PC-9 (cell line): ENCODE results near the gene NAA38. TPM values are rescaled to one million over a fixed set of nuclear protein-coding genes. Genes with fewer than 3 reads are reported as not detected.

Source experiments
- BruUV-seq: library from RNA; stranded (reverse); fragments of 400-500 nt; replicated peaks from 2 replicates; lab custom pipeline; 2021; lab: Mats Ljungman, UMichigan
- CTCF ChIA-PET: fragments of 300-600 bp; sonication (Branson Sonifier 250); formaldehyde crosslinking; loops from one replicate; lab custom pipeline; 2022; ENCODE audit warnings: antibody characterized with exemption; lab: Charles Lee
- POLR2A ChIA-PET: fragments of 300-600 bp; sonication (Branson Sonifier 250); formaldehyde crosslinking; loops from one replicate; lab custom pipeline; 2022; ENCODE audit warnings: antibody characterized with exemption; ENCODE audit not compliant: unreplicated experiment; lab: Charles Lee
- DNase-seq, 2 experiments: peaks; one replicate each; pipeline versions ENCODE4 v3.0.0 to v3.0.0-alpha.2; 2015 to 2022; ENCODE audit warnings: mixed read lengths in 1 of 2
- H2AFZ ChIP-seq: fragments of 200-600 bp; sonication (generic); 2 replicates; pipeline ENCODE4 v1.8.1; 2017; ENCODE audit warnings: antibody characterized with exemption
- H3F3A ChIP-seq: fragments of 200-600 bp; sonication (generic); 2 replicates; pipeline ENCODE4 v1.8.1; 2017; ENCODE audit warnings: antibody characterized with exemption, mild to moderate bottlenecking, low read depth; ENCODE audit not compliant: insufficient read depth
- H3K27ac ChIP-seq: fragments of 200-600 bp; sonication (generic); 2 replicates; pipeline ENCODE4 v1.6.1; 2016; ENCODE audit warnings: mixed run types
- H3K27me3 ChIP-seq: fragments of 200-600 bp; sonication (generic); 2 replicates; pipeline ENCODE4 v1.6.1; 2016; ENCODE audit warnings: low read depth, mixed run types; ENCODE audit not compliant: insufficient read depth
- H3K36me3 ChIP-seq: fragments of 200-600 bp; sonication (generic); 2 replicates; pipeline ENCODE4 v1.6.1; 2016; ENCODE audit warnings: low read depth, mixed run types
- H3K4me1 ChIP-seq: fragments of 200-600 bp; sonication (generic); replicated peaks from 2 replicates; pipeline ENCODE4 v1.6.1; 2016; ENCODE audit warnings: mixed run types; ENCODE audit not compliant: insufficient read depth
- H3K4me2 ChIP-seq: fragments of 200-600 bp; sonication (generic); 2 replicates; pipeline ENCODE4 v1.6.1; 2017; ENCODE audit warnings: mixed run types
- H3K4me3 ChIP-seq: fragments of 200-600 bp; sonication (generic); 2 replicates; pipeline ENCODE4 v1.6.1; 2016; ENCODE audit warnings: mixed run types
- H3K79me2 ChIP-seq: fragments of 200-600 bp; sonication (generic); 2 replicates; pipeline ENCODE4 v1.6.1; 2017; ENCODE audit warnings: low read depth, mixed run types
- H3K9me2 ChIP-seq: fragments of 200-600 bp; sonication (generic); 2 replicates; pipeline ENCODE4 v1.8.1; 2017; ENCODE audit warnings: mild to moderate bottlenecking; ENCODE audit not compliant: insufficient read depth
- H3K9me3 ChIP-seq: fragments of 200-600 bp; sonication (generic); 2 replicates; pipeline ENCODE4 v1.8.1; 2016; ENCODE audit warnings: low read depth; ENCODE audit not compliant: insufficient read depth
- H4K20me1 ChIP-seq: fragments of 200-600 bp; sonication (generic); 2 replicates; pipeline ENCODE4 v1.8.1; 2017; ENCODE audit not compliant: insufficient read depth
- EZH2 ChIP-seq: fragments of 200-600 bp; sonication (generic); IDR thresholded peaks from 2 replicates; pipeline ENCODE4 v1.8.0; 2017; ENCODE audit warnings: antibody characterized with exemption, low read depth
- intact Hi-C: fragments of 100-400 bp; cut with micrococcal nuclease; formaldehyde crosslinking; loops from one replicate; pipeline ENCODE4 v1.10.0; 2022; ENCODE audit not compliant: unreplicated experiment
- total RNA-seq: library from RNA; stranded (reverse); gene quantifications from 2 replicates; pipeline ENCODE4 v1.2.3, GENCODE V29; 2021
- TF ChIP-seq, protein P1 (sequence below): fragments of 200-600 bp; sonication (generic); conservative IDR thresholded peaks from 2 replicates; pipeline ENCODE4 v1.6.1; 2017; ENCODE audit warnings: mixed run types, antibody characterized with exemption, mild to moderate bottlenecking, moderate library complexity

Gene NAA38
- total RNA-seq, 1 experiment from 2014 or later = 159 TPM

DNA sequence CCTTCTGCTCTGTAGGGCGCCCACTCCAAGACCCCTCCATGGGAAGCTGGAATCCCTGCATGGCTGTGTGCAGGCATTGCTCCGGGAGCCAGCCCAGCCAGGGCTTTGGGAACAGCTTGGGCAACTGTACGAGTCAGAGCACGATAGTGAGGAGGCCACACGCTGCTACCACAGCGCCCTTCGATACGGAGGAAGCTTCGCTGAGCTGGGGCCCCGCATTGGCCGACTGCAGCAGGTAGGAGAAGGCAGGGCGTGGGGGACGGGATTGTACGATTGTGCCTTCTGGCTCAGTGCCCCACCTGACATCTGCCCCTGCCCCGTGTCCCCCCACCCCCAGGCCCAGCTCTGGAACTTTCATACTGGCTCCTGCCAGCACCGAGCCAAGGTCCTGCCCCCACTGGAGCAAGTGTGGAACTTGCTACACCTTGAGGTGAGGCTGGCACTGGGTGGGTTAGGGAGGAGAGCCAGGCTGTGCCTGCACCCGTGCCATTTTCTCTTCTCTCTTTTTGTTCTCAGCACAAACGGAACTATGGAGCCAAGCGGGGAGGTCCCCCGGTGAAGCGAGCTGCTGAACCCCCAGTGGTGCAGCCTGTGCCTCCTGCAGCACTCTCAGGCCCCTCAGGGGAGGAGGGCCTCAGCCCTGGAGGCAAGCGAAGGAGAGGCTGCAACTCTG lies 11.2 kb downstream of the NAA38 start:
- H3K27me3 ChIP-seq = no peaks in the 10 kb centered on the region
- H4K20me1 ChIP-seq = peaks cover 10% of the 10 kb centered on the region
- peaks cover 23% of the 10 kb centered on the region for H3K79me2 ChIP-seq
- BruUV-seq = no TSS peak
- no peak overlapping the region for H3K4me3 ChIP-seq
- no peaks in the 10 kb centered on the region for H3K36me3 ChIP-seq
- no peak for DNase-seq
- no peaks in the 10 kb centered on the region for H3K9me3 ChIP-seq
- intact Hi-C loops = no loop called here
- H3K9me2 ChIP-seq = no peaks in the 10 kb centered on the region
- H2AFZ ChIP-seq = no peak overlapping the region
- H3K4me2 ChIP-seq = no peak overlapping the region
- ChIA-PET CTCF (no interaction called here), POLR2A (no interaction called here)
- TF ChIP-seq EZH2 = no peak
- TF ChIP-seq, protein P1, sequence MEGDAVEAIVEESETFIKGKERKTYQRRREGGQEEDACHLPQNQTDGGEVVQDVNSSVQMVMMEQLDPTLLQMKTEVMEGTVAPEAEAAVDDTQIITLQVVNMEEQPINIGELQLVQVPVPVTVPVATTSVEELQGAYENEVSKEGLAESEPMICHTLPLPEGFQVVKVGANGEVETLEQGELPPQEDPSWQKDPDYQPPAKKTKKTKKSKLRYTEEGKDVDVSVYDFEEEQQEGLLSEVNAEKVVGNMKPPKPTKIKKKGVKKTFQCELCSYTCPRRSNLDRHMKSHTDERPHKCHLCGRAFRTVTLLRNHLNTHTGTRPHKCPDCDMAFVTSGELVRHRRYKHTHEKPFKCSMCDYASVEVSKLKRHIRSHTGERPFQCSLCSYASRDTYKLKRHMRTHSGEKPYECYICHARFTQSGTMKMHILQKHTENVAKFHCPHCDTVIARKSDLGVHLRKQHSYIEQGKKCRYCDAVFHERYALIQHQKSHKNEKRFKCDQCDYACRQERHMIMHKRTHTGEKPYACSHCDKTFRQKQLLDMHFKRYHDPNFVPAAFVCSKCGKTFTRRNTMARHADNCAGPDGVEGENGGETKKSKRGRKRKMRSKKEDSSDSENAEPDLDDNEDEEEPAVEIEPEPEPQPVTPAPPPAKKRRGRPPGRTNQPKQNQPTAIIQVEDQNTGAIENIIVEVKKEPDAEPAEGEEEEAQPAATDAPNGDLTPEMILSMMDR = no peak
- peaks cover 22% of the 10 kb centered on the region; the same call in 1 of the 2 replicates for H3F3A ChIP-seq
- no peak overlapping the region for H3K27ac ChIP-seq
- H3K4me1 ChIP-seq = peaks cover 8% of the 10 kb centered on the region

DNA sequence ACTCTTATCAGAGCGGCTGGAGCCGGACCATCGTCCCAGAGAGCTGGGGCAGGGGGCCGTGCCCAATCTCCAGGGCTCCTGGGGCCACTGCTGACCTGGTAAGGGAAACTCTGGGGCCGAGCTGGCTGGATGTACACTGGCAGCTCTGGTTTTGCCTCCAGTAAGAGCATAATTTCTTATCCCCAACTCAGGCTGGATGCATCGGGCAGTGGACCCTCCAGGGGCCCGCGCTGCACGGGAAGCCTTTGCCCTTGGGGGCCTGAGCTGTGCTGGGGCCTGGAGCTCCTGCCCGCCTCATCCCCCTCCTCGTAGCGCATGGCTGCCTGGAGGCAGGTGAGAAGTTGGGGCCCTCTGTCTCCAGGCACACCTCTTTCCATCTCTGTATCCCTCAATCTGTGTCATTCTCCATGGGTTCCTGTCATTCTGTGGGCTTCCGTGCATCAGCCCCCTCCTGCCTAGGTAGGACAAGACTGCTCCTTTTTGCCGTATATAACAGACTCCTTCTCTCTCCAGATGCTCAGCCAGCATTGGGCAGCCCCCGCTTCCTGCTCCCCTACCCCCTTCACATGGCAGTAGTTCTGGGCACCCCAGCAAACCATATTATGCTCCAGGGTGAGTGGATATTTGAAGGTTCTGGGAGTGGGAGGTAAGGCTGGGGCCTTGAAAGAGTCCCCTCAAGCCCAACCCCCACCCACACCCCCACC lies 11.8 kb downstream of the NAA38 start:
- H3K27me3 ChIP-seq = no peaks in the 10 kb centered on the region
- H3K9me3 ChIP-seq = no peaks in the 10 kb centered on the region
- H3K79me2 ChIP-seq = peaks cover 23% of the 10 kb centered on the region
- peaks cover 10% of the 10 kb centered on the region for H4K20me1 ChIP-seq
- peak overlapping the region; percentile 93 for H3K4me3 ChIP-seq
- CTCF ChIA-PET = interaction anchor here (0.8 to 1.1 kb wide), 2 partner anchors 11 to 12 kb away, joined by 3 to 7 read pairs; partner anchors contain the start of gene NAA38
- TF ChIP-seq EZH2 = no peak
- TF ChIP-seq, protein P1 = no peak
- peak overlapping the region; percentile 97 for H3K4me2 ChIP-seq
- DNase-seq = no peak
- H3K36me3 ChIP-seq = no peaks in the 10 kb centered on the region
- H2AFZ ChIP-seq = no peak overlapping the region
- H3F3A ChIP-seq = peaks cover 29% of the 10 kb centered on the region; the same call in 1 of the 2 replicates
- peaks cover 10% of the 10 kb centered on the region for H3K4me1 ChIP-seq
- POLR2A ChIA-PET = no interaction called here
- no peak overlapping the region for H3K27ac ChIP-seq
- no TSS peak for BruUV-seq
- no peaks in the 10 kb centered on the region for H3K9me2 ChIP-seq
- intact Hi-C loops = no loop called here

DNA sequence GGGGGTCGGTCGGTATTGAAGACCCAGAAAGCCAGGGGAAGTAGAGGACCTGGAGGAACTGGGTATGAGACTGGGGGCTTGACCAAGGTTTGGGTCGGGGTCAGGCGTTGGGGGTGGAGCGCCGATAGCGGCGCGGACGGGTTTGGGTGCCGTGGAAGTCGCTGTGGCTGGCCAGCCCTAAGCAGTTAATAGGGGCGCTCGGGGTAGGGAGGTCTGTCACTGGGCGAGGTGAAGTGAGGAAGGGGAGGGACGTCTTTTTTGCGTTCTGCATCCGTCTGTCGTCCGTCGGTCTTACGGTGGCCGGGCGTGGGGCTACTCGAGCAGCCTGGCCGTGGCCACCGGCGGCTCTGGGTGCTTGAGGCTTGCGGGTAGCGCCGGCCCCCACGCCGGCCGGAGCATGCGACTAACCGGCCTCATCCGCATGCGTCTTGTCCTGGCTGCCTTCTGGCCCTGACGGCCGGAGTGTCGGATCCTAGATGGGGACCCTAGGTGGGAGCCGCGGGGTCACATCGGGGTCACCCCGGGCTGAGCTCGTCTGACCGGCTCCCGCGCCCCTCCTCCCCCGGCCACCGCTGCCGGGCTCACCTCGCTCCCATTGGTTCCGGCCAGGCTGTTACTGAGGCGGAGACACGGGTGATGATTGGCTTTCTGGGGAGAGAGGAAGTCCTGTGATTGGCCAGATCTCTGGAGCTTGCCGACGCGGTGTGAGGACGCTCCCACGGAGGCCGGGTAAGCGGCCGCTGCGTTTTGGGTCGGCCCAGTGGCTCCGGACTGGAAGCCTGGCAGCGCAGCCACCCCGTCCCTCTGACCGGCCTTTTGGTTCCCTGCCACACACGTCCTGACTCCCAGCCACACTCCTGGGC lies 12.8 kb downstream of the NAA38 start:
- intact Hi-C loops = loop anchor here (1.0 to 5.0 kb wide), 5 partner anchors 8 to 582 kb away; partner anchors contain the start of genes CLDN7 and NAA38
- TSS peak; percentile 25 for BruUV-seq
- ChIA-PET CTCF (interaction anchor here (0.5 to 1.1 kb wide), 3 partner anchors 12 to 78 kb away, joined by 3 to 7 read pairs (median 3); partner anchors contain the start of gene NAA38), POLR2A (interaction anchor here (0.9 kb wide), 1 partner anchor 9 kb away, joined by 4 read pairs; no protein-coding TSS in a partner anchor)
- TF ChIP-seq EZH2 = no peak
- TF ChIP-seq, protein P1 = no peak
- H3K9me2 ChIP-seq = no peaks in the 10 kb centered on the region
- DNase-seq = peak; percentile 78 to 93
- H3K9me3 ChIP-seq = no peaks in the 10 kb centered on the region
- peaks cover 23% of the 10 kb centered on the region for H3K79me2 ChIP-seq
- peaks cover 10% of the 10 kb centered on the region for H3K4me1 ChIP-seq
- peak overlapping the region; percentile 93 for H3K4me3 ChIP-seq
- no peaks in the 10 kb centered on the region for H3K27me3 ChIP-seq
- H3F3A ChIP-seq = peaks cover 35% of the 10 kb centered on the region; the same call in 1 of the 2 replicates
- H2AFZ ChIP-seq = 0 out of 2 replicates have a peak overlapping the region, but pooled peaks have one; percentile 55
- H4K20me1 ChIP-seq = peaks cover 10% of the 10 kb centered on the region
- H3K36me3 ChIP-seq = no peaks in the 10 kb centered on the region
- H3K27ac ChIP-seq = peak overlapping the region; percentile 92
- H3K4me2 ChIP-seq = peak overlapping the region; percentile 97
